PC-9 (cell line): ENCODE measurements around the gene UFD1. TPM values are rescaled to one million over a fixed set of nuclear protein-coding genes. Genes with fewer than 3 reads are reported as not detected.

Experiments
- BruUV-seq: library from RNA; stranded (reverse); fragments of 400-500 nt; replicated peaks from 2 replicates; lab custom pipeline; 2021; lab: Mats Ljungman, UMichigan
- CTCF ChIA-PET: fragments of 300-600 bp; sonication (Branson Sonifier 250); formaldehyde crosslinking; loops from one replicate; lab custom pipeline; 2022; ENCODE audit warnings: antibody characterized with exemption; lab: Charles Lee
- POLR2A ChIA-PET: fragments of 300-600 bp; sonication (Branson Sonifier 250); formaldehyde crosslinking; loops from one replicate; lab custom pipeline; 2022; ENCODE audit warnings: antibody characterized with exemption; ENCODE audit not compliant: unreplicated experiment; lab: Charles Lee
- DNase-seq, 2 experiments: peaks; one replicate each; pipeline versions ENCODE4 v3.0.0 to v3.0.0-alpha.2; 2015 to 2022; ENCODE audit warnings: mixed read lengths in 1 of 2
- H2AFZ ChIP-seq: fragments of 200-600 bp; sonication (generic); 2 replicates; pipeline ENCODE4 v1.8.1; 2017; ENCODE audit warnings: antibody characterized with exemption
- H3F3A ChIP-seq: fragments of 200-600 bp; sonication (generic); 2 replicates; pipeline ENCODE4 v1.8.1; 2017; ENCODE audit warnings: antibody characterized with exemption, mild to moderate bottlenecking, low read depth; ENCODE audit not compliant: insufficient read depth
- H3K27ac ChIP-seq: fragments of 200-600 bp; sonication (generic); 2 replicates; pipeline ENCODE4 v1.6.1; 2016; ENCODE audit warnings: mixed run types
- H3K27me3 ChIP-seq: fragments of 200-600 bp; sonication (generic); 2 replicates; pipeline ENCODE4 v1.6.1; 2016; ENCODE audit warnings: low read depth, mixed run types; ENCODE audit not compliant: insufficient read depth
- H3K36me3 ChIP-seq: fragments of 200-600 bp; sonication (generic); 2 replicates; pipeline ENCODE4 v1.6.1; 2016; ENCODE audit warnings: low read depth, mixed run types
- H3K4me1 ChIP-seq: fragments of 200-600 bp; sonication (generic); replicated peaks from 2 replicates; pipeline ENCODE4 v1.6.1; 2016; ENCODE audit warnings: mixed run types; ENCODE audit not compliant: insufficient read depth
- H3K4me2 ChIP-seq: fragments of 200-600 bp; sonication (generic); 2 replicates; pipeline ENCODE4 v1.6.1; 2017; ENCODE audit warnings: mixed run types
- H3K4me3 ChIP-seq: fragments of 200-600 bp; sonication (generic); 2 replicates; pipeline ENCODE4 v1.6.1; 2016; ENCODE audit warnings: mixed run types
- H3K79me2 ChIP-seq: fragments of 200-600 bp; sonication (generic); 2 replicates; pipeline ENCODE4 v1.6.1; 2017; ENCODE audit warnings: low read depth, mixed run types
- H3K9me2 ChIP-seq: fragments of 200-600 bp; sonication (generic); 2 replicates; pipeline ENCODE4 v1.8.1; 2017; ENCODE audit warnings: mild to moderate bottlenecking; ENCODE audit not compliant: insufficient read depth
- H3K9me3 ChIP-seq: fragments of 200-600 bp; sonication (generic); 2 replicates; pipeline ENCODE4 v1.8.1; 2016; ENCODE audit warnings: low read depth; ENCODE audit not compliant: insufficient read depth
- H4K20me1 ChIP-seq: fragments of 200-600 bp; sonication (generic); 2 replicates; pipeline ENCODE4 v1.8.1; 2017; ENCODE audit not compliant: insufficient read depth
- EZH2 ChIP-seq: fragments of 200-600 bp; sonication (generic); IDR thresholded peaks from 2 replicates; pipeline ENCODE4 v1.8.0; 2017; ENCODE audit warnings: antibody characterized with exemption, low read depth
- intact Hi-C: fragments of 100-400 bp; cut with micrococcal nuclease; formaldehyde crosslinking; loops from one replicate; pipeline ENCODE4 v1.10.0; 2022; ENCODE audit not compliant: unreplicated experiment
- total RNA-seq: library from RNA; stranded (reverse); gene quantifications from 2 replicates; pipeline ENCODE4 v1.2.3, GENCODE V29; 2021
- TF ChIP-seq, protein P1 (sequence below): fragments of 200-600 bp; sonication (generic); conservative IDR thresholded peaks from 2 replicates; pipeline ENCODE4 v1.6.1; 2017; ENCODE audit warnings: mixed run types, antibody characterized with exemption, mild to moderate bottlenecking, moderate library complexity

The UFD1 gene
- total RNA-seq, 1 experiment from 2014 or later, result 66.9 TPM

DNA sequence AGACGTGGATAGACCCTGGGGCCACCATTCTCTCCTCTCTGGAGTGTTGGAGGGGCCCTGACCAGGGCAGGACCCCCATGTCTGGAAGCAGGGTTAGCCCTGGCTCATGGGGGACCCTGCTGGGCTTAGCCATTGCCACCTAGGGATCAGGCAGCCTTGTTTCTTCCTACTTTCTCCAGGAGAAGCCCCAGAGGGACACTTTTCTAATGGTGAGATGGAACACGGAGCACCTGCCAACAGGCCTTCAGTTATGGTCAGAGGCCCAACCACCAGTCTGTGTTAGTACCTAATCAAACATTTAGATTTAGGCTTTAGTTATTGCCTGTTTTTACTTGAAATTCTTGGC, 29.6 kb downstream of the UFD1 start:
- POLR2A ChIA-PET, result no interaction called here
- intact Hi-C loops, result no loop called here
- H3K9me3 ChIP-seq, result no peaks in the 10 kb centered on the region
- H3K9me2 ChIP-seq, result no peaks in the 10 kb centered on the region
- H3K36me3 ChIP-seq, result no peaks in the 10 kb centered on the region
- no peak overlapping the region for H3K4me2 ChIP-seq
- H4K20me1 ChIP-seq, result no peaks in the 10 kb centered on the region
- H2AFZ ChIP-seq, result no peak overlapping the region
- BruUV-seq, result no TSS peak
- H3K27ac ChIP-seq, result no peak overlapping the region
- CTCF ChIA-PET, result no interaction called here
- no peaks in the 10 kb centered on the region; the same call in 1 of the 2 replicates for H3F3A ChIP-seq
- no peak for TF ChIP-seq EZH2
- no peak for DNase-seq
- H3K79me2 ChIP-seq, result peaks cover 20% of the 10 kb centered on the region
- H3K4me3 ChIP-seq, result no peak overlapping the region
- no peaks in the 10 kb centered on the region for H3K27me3 ChIP-seq
- peaks cover 5% of the 10 kb centered on the region for H3K4me1 ChIP-seq

DNA sequence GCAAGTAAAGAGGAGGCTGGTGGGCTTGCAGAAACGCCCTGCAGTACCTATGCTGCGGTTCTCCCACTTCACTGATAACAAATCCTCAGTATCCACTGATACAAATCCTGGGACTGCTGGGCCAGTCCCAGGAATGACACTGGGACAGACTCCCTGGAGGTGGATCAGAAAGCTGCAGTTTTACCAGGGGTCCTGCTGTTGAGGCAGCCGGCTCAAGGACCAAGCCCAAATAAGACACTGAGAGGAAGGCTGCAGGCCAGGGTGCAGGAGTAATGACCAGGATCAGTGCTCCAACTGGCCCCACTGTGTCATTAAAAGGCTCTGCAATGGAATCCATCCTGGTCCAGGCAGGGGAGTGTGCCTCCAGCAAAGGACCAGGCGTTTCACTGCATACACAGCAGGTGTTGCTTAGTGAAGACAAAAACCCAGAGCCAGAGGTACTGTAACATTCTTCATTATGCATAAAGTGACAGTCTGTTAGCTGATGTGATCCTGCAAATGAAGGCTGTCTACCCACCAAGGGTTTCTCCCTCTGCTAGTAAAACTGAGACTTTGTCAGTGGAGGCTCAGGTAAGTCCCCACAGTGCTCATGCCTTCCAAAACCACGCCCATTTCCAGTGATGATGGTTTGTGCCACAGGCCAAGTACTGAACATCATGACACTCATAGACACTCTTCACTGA, 30.1 kb downstream of the UFD1 start:
- Histone ChIP-seq H3K79me2 (peaks cover 20% of the 10 kb centered on the region), H3K9me2 (no peaks in the 10 kb centered on the region), H3K27me3 (no peaks in the 10 kb centered on the region), H3K4me1 (peaks cover 5% of the 10 kb centered on the region), H3K9me3 (no peaks in the 10 kb centered on the region), H3K4me2 (0 out of 2 replicates have a peak overlapping the region, but pooled peaks have one; percentile 87), H3K36me3 (no peaks in the 10 kb centered on the region), H2AFZ (no peak overlapping the region), H3K4me3 (no peak overlapping the region), H3F3A (no peaks in the 10 kb centered on the region; the same call in 1 of the 2 replicates), H4K20me1 (no peaks in the 10 kb centered on the region), H3K27ac (no peak overlapping the region)
- ChIA-PET CTCF (no interaction called here), POLR2A (no interaction called here)
- TF ChIP-seq EZH2, result no peak
- TF ChIP-seq, protein P1, sequence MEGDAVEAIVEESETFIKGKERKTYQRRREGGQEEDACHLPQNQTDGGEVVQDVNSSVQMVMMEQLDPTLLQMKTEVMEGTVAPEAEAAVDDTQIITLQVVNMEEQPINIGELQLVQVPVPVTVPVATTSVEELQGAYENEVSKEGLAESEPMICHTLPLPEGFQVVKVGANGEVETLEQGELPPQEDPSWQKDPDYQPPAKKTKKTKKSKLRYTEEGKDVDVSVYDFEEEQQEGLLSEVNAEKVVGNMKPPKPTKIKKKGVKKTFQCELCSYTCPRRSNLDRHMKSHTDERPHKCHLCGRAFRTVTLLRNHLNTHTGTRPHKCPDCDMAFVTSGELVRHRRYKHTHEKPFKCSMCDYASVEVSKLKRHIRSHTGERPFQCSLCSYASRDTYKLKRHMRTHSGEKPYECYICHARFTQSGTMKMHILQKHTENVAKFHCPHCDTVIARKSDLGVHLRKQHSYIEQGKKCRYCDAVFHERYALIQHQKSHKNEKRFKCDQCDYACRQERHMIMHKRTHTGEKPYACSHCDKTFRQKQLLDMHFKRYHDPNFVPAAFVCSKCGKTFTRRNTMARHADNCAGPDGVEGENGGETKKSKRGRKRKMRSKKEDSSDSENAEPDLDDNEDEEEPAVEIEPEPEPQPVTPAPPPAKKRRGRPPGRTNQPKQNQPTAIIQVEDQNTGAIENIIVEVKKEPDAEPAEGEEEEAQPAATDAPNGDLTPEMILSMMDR, result no peak
- no peak for DNase-seq
- no TSS peak for BruUV-seq
- intact Hi-C loops, result no loop called here

DNA sequence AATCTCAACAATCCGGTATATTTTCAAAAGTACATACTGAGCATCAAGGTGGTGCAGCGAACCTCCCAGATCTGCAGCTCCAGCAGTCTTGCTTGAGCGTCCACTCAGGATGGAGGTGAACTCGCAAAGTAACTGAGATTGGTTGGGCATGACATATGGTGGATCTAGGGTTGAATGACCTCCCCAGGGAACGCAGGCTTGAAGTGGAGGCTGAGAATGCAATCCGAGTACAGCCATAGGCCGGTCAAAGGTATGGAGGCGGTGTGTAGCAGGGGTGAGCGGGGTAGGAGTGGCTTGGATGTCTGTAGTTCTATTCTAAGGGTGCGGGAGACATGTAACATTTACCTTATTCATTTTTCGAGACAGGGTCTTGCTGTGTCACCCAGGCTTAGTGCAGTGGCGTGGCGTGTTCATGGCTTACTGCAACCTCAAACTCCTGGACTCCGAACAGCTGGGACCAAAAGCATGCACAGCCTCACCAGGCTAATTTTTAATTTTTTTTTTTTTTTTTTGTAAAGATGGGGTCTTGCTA, 30.9 kb downstream of the UFD1 start:
- peak in 1 of 2 experiments; percentile 10 for DNase-seq
- intact Hi-C loops, result no loop called here
- Histone ChIP-seq H3K79me2 (peaks cover 20% of the 10 kb centered on the region), H2AFZ (peak overlapping the region; percentile 85), H3K27me3 (no peaks in the 10 kb centered on the region), H3K27ac (0 out of 2 replicates have a peak overlapping the region, but pooled peaks have one; percentile 32), H3K36me3 (no peaks in the 10 kb centered on the region), H3K9me3 (no peaks in the 10 kb centered on the region), H3K9me2 (no peaks in the 10 kb centered on the region), H3K4me1 (peaks cover 5% of the 10 kb centered on the region), H3K4me3 (peak overlapping the region; percentile 87), H3F3A (no peaks in the 10 kb centered on the region; the same call in 1 of the 2 replicates), H4K20me1 (no peaks in the 10 kb centered on the region), H3K4me2 (peak overlapping the region; percentile 87)
- TF ChIP-seq, protein P1, result no peak
- CTCF ChIA-PET, result no interaction called here
- POLR2A ChIA-PET, result no interaction called here
- no TSS peak for BruUV-seq
